HG03095 (cell line): ENCODE data around the gene SSX2.
"Not testable (repeated sequence)": the region's sequence is repeated elsewhere in the genome, so short reads cannot be mapped to it uniquely, and the experiment has no call there.

Source experiments
- ATAC-seq: cut with Tn5 transposase; IDR thresholded peaks from one replicate; pipeline ENCODE4 v1.9.1; 2021; ENCODE audit warnings: moderate library complexity; ENCODE audit not compliant: unreplicated experiment

SSX2 gene

GRCh38 chrX:52707078-52707477, at the start of gene SSX2:
Gene SSX2 (minus strand): TSS chrX:52707178. CDS start chrX:52705749, 1,429 bp downstream.
- not testable (repeated sequence) for ATAC-seq

GRCh38 chrX:52750952-52751351, 44.0 kb upstream of the SSX2 start, which contains the start of gene SSX2B:
Gene SSX2B (plus strand): TSS chrX:52751252. CDS start chrX:52752681, 1,429 bp downstream.
- ATAC-seq: not testable (repeated sequence)

- ATAC-seq: not testable (repeated sequence)
These were observed 14.9 kb downstream of the SSX2 start for GRCh38 chrX:52692034-52692433.

GRCh38 chrX:52662218-52662617, 44.8 kb downstream of the SSX2 start:
- not testable (repeated sequence) for ATAC-seq

- ATAC-seq: not testable (repeated sequence)
These were observed 51.5 kb downstream of the SSX2 start for GRCh38 chrX:52655475-52655874.

GRCh38 chrX:52654800-52655199, 52.2 kb downstream of the SSX2 start, which contains the start of gene SSX7:
Gene SSX7 (minus strand): TSS chrX:52654900. CDS start chrX:52653472, 1,428 bp downstream.
- not testable (repeated sequence) for ATAC-seq

GRCh38 chrX:52650676-52651075, 56.3 kb downstream of the SSX2 start:
- not testable (repeated sequence) for ATAC-seq

- ATAC-seq: not testable (repeated sequence)
These were observed 58.0 kb downstream of the SSX2 start for GRCh38 chrX:52648956-52649355.
